Right atrium auricular region (tissue), 2 donors: Measurements from ENCODE around the gene TACO1. TPM values are rescaled to one million over a fixed set of nuclear protein-coding genes. Genes with fewer than 3 reads are reported as not detected.

Experiments used
- DNase-seq: peaks from one replicate; pipeline ENCODE4 v3.0.0-alpha.2; 2019; ENCODE audit warnings: low spot score
- H3K27ac ChIP-seq, 2 donors: fragments of 200-600 bp; sonication (generic); 1 replicate in 1 of 2; 2 replicates in 1 of 2; pipeline ENCODE4 v1.5.1; 2016 to 2019
- H3K27me3 ChIP-seq, 2 donors: fragments of 200-600 bp; sonication (generic); one replicate each; pipeline versions ENCODE4 v1.5.1 to v1.6.0; 2017 to 2019
- H3K36me3 ChIP-seq: fragments of 200-600 bp; sonication (generic); one replicate; pipeline ENCODE4 v1.5.1; 2016
- H3K4me1 ChIP-seq, 2 donors: fragments of 200-600 bp; sonication (generic); one replicate each; pipeline versions ENCODE4 v1.5.1 to v1.6.0; 2017 to 2019
- H3K4me3 ChIP-seq, 2 donors: fragments of 200-600 bp; sonication (generic); 1 replicate in 1 of 2; 2 replicates in 1 of 2; pipeline ENCODE4 v1.5.1; 2017 to 2019; ENCODE audit warnings: mild to moderate bottlenecking in 1 of 2, moderate library complexity in 1 of 2
- H3K9me3 ChIP-seq, 2 donors: fragments of 200-600 bp; sonication (generic); one replicate each; pipeline ENCODE4 v1.5.1; 2019
- total RNA-seq, 2 donors: library from RNA; depleted of rRNA; stranded (reverse); fragments of >200 nt; gene quantifications; one replicate each; pipeline ENCODE4 v1.1.0, GENCODE V29; 2016
- TF ChIP-seq, protein P1 (sequence below), 2 donors: fragments of 200-600 bp; sonication (generic); IDR thresholded peaks; one replicate each; pipeline ENCODE4 v1.5.1; 2019; ENCODE audit warnings: antibody characterized with exemption in 2 of 2

TACO1 gene
- total RNA-seq, 2 donors from 2014 or later: 18.2 to 27.7 TPM

GRCh38 chr17:63561819-63562218, 38.9 kb upstream of the TACO1 start:
- Histone ChIP-seq H3K9me3 (no peaks in the 10 kb centered on the region), H3K27ac (no peak overlapping the region), H3K4me3 (no peak overlapping the region), H3K4me1 (no peaks in the 10 kb centered on the region), H3K27me3 (no peaks in the 10 kb centered on the region), H3K36me3 (no peaks in the 10 kb centered on the region)
- no peak for DNase-seq
- TF ChIP-seq, protein P1, sequence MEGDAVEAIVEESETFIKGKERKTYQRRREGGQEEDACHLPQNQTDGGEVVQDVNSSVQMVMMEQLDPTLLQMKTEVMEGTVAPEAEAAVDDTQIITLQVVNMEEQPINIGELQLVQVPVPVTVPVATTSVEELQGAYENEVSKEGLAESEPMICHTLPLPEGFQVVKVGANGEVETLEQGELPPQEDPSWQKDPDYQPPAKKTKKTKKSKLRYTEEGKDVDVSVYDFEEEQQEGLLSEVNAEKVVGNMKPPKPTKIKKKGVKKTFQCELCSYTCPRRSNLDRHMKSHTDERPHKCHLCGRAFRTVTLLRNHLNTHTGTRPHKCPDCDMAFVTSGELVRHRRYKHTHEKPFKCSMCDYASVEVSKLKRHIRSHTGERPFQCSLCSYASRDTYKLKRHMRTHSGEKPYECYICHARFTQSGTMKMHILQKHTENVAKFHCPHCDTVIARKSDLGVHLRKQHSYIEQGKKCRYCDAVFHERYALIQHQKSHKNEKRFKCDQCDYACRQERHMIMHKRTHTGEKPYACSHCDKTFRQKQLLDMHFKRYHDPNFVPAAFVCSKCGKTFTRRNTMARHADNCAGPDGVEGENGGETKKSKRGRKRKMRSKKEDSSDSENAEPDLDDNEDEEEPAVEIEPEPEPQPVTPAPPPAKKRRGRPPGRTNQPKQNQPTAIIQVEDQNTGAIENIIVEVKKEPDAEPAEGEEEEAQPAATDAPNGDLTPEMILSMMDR (IDR thresholded peaks at IDR 0.05): no peak

GRCh38 chr17:63563339-63563738, 37.4 kb upstream of the TACO1 start:
- H3K27ac ChIP-seq: no peak overlapping the region
- H3K4me3 ChIP-seq: no peak overlapping the region
- TF ChIP-seq, protein P1 (IDR thresholded peaks at IDR 0.05): no peak
- H3K36me3 ChIP-seq: no peaks in the 10 kb centered on the region
- no peak for DNase-seq
- H3K27me3 ChIP-seq: no peaks in the 10 kb centered on the region
- no peaks in the 10 kb centered on the region for H3K9me3 ChIP-seq
- no peaks in the 10 kb centered on the region for H3K4me1 ChIP-seq

DNA sequence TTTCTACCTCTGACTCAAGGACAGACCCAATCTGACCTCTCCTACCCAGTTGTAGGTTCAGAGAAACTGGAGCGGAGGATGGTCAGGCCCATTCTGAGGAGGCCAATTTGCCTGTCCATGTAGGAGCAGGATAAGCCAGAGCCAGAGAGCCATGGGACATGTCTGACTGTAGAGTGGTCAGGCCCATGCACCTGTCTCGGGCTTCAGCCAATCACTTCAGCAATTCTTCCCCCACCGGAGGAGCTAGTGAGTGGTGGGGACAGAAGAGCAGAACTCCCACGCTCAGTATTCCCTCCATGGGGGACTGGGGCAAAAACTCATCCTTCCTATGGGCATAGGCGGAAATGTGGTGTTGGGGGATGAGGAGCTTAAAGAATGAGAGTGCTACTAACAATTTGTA, 36.1 kb upstream of the TACO1 start:
- Histone ChIP-seq H3K4me1 (peaks cover 0 to 8% of the 10 kb centered on the region in 2 donors), H3K27me3 (no peaks in the 10 kb centered on the region), H3K9me3 (no peaks in the 10 kb centered on the region), H3K27ac (no peak overlapping the region), H3K36me3 (no peaks in the 10 kb centered on the region), H3K4me3 (no peak overlapping the region)
- TF ChIP-seq, protein P1 (IDR thresholded peaks at IDR 0.05): no peak
- no peak for DNase-seq

DNA sequence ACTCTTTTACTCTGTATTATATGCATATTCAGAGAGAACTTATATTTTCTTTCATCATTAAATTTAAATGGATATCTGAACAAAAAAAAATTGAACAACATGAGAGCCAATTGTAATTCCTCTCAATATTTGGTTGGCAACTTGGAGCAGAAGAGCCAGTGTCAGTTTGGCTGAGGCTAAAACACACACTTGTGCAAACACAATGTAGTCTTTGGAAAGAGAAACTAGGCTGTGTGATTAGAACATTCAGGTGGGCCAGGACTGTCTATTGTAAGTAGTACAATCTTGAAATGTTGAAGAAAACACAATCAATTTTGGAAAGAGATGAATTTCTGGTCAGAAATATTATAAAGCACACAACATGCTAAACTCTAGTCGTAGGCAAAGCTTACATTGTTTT, 33.5 kb upstream of the TACO1 start:
- Histone ChIP-seq H3K36me3 (no peaks in the 10 kb centered on the region), H3K27me3 (no peaks in the 10 kb centered on the region), H3K4me1 (peaks cover 0 to 15% of the 10 kb centered on the region in 2 donors), H3K9me3 (no peaks in the 10 kb centered on the region), H3K27ac (no peak overlapping the region), H3K4me3 (no peak overlapping the region)
- TF ChIP-seq, protein P1 (IDR thresholded peaks at IDR 0.05): no peak
- DNase-seq: no peak

- Histone ChIP-seq H3K36me3 (no peaks in the 10 kb centered on the region), H3K4me3 (no peak overlapping the region), H3K9me3 (no peaks in the 10 kb centered on the region), H3K27me3 (no peaks in the 10 kb centered on the region), H3K27ac (no peak overlapping the region), H3K4me1 (peaks cover 0 to 15% of the 10 kb centered on the region in 2 donors)
- TF ChIP-seq, protein P1 (IDR thresholded peaks at IDR 0.05): no peak
- DNase-seq: no peak
Observed at GRCh38 chr17:63568563-63568962, 32.1 kb upstream of the TACO1 start.

- no peak overlapping the region for H3K27ac ChIP-seq
- no peaks in the 10 kb centered on the region for H3K27me3 ChIP-seq
- H3K9me3 ChIP-seq: no peaks in the 10 kb centered on the region
- no peak overlapping the region for H3K4me3 ChIP-seq
- no peaks in the 10 kb centered on the region for H3K36me3 ChIP-seq
- TF ChIP-seq, protein P1 (IDR thresholded peaks at IDR 0.05): no peak
- H3K4me1 ChIP-seq: peaks cover 0 to 15% of the 10 kb centered on the region in 2 donors
- no peak for DNase-seq
Observed at GRCh38 chr17:63571632-63572310, 28.9 kb upstream of the TACO1 start.
